ENCODE data around the gene GRK4.

GRK4 gene

GRCh38 chr4:3017504-3017903, 54.1 kb downstream of the GRK4 start:
- no peak for DNase-seq

GRCh38 chr4:3019145-3019846, 55.9 kb downstream of the GRK4 start:
- DNase-seq: no peak

- DNase-seq: no peak
These were observed 57.8 kb downstream of the GRK4 start for GRCh38 chr4:3021127-3021526.

- DNase-seq: no peak
These were observed 58.3 kb downstream of the GRK4 start for GRCh38 chr4:3021627-3022026.

GRCh38 chr4:3022112-3022511, 58.7 kb downstream of the GRK4 start:
- DNase-seq: no peak

- no peak for DNase-seq
These were observed 59.3 kb downstream of the GRK4 start for GRCh38 chr4:3022651-3023050.

- no peak for DNase-seq
These were observed 62.5 kb downstream of the GRK4 start for GRCh38 chr4:3025881-3026280.

- DNase-seq: no peak
These were observed 63.2 kb downstream of the GRK4 start for GRCh38 chr4:3026540-3026939.

- DNase-seq: no peak
These were observed 66.1 kb downstream of the GRK4 start for GRCh38 chr4:3029464-3029863.

- DNase-seq: no peak
These were observed 67.4 kb downstream of the GRK4 start for GRCh38 chr4:3030566-3031356.

- no peak for DNase-seq
These were observed 68.1 kb downstream of the GRK4 start for GRCh38 chr4:3031357-3032082.

- no peak for DNase-seq
These were observed 70.9 kb downstream of the GRK4 start for GRCh38 chr4:3034231-3034630.

GRCh38 chr4:3035249-3035648, 71.9 kb downstream of the GRK4 start:
- DNase-seq: no peak

GRCh38 chr4:3035674-3036073, 72.3 kb downstream of the GRK4 start:
- DNase-seq: no peak

- no peak for DNase-seq
These were observed 73.0 kb downstream of the GRK4 start for GRCh38 chr4:3036131-3036952.

- no peak for DNase-seq
These were observed 74.6 kb downstream of the GRK4 start for GRCh38 chr4:3037957-3038461.

- DNase-seq: no peak
These were observed 76.5 kb downstream of the GRK4 start for GRCh38 chr4:3039706-3040366.

- no peak for DNase-seq
These were observed 77.3 kb downstream of the GRK4 start for GRCh38 chr4:3040452-3041191.

GRCh38 chr4:3041192-3042142, 78.1 kb downstream of the GRK4 start:
- no peak for DNase-seq

GRCh38 chr4:3042226-3042625, 78.9 kb downstream of the GRK4 start:
- no peak for DNase-seq
